SK-N-SH treated with all-trans-retinoic acid at 6 μM for 48 hours (cell line): ENCODE data around the gene MAST3.

Experiments
- ARNTL ChIP-seq: fragments of 450-650 bp; formaldehyde crosslinking; IDR thresholded peaks from 2 replicates; pipeline ENCODE4 v1.5.0; 2020; ENCODE audit warnings: low read depth, mild to moderate bottlenecking, moderate library complexity, borderline replicate concordance
- CSRNP3 ChIP-seq: fragments of 250-450 bp; sonication (Bioruptor Pico); IDR thresholded peaks from 2 replicates; pipeline ENCODE4 v1.5.1; 2021; ENCODE audit warnings: mild to moderate bottlenecking, moderate library complexity
- ESRRG ChIP-seq: fragments of 250-450 bp; sonication (Bioruptor Pico); IDR thresholded peaks from 2 replicates; pipeline ENCODE4 v1.6.1; 2021; ENCODE audit warnings: mild to moderate bottlenecking
- PATZ1 ChIP-seq: fragments of 250-450 bp; sonication (Bioruptor Pico); IDR thresholded peaks from 2 replicates; pipeline ENCODE4 v1.8.0; 2020; ENCODE audit warnings: mild to moderate bottlenecking, moderate library complexity, borderline replicate concordance
- SNAI2 ChIP-seq: fragments of 250-450 bp; sonication (Bioruptor Pico); IDR thresholded peaks from 2 replicates; pipeline ENCODE4 v1.5.0; 2020; ENCODE audit warnings: mild to moderate bottlenecking, moderate library complexity
- ZC3H10 ChIP-seq: fragments of 250-450 bp; sonication (Bioruptor Pico); IDR thresholded peaks from 2 replicates; pipeline ENCODE4 v1.5.1; 2021; ENCODE audit warnings: mild to moderate bottlenecking, moderate library complexity
- ZFP3 ChIP-seq: fragments of 250-450 bp; sonication (Bioruptor Pico); IDR thresholded peaks from 2 replicates; pipeline ENCODE4 v1.5.0; 2020; ENCODE audit warnings: mild to moderate bottlenecking, moderate library complexity
- ZNF70 ChIP-seq: fragments of 450-650 bp; formaldehyde crosslinking; IDR thresholded peaks from 2 replicates; pipeline ENCODE4 v1.5.0; 2020; ENCODE audit warnings: mild to moderate bottlenecking, moderate library complexity
- ZNF8 ChIP-seq: fragments of 450-650 bp; formaldehyde crosslinking; IDR thresholded peaks from 2 replicates; pipeline ENCODE4 v1.5.0; 2020; ENCODE audit warnings: mild to moderate bottlenecking, moderate library complexity

GRCh38 chr19:18119717-18120105, 22.1 kb downstream of the MAST3 start:
- no peak for TF ChIP-seq SNAI2 (CRISPR knock-in tag)
- no peak for TF ChIP-seq ZC3H10 (CRISPR knock-in tag)
- TF ChIP-seq ARNTL (CRISPR knock-in tag) = no peak
- no peak for TF ChIP-seq PATZ1
- TF ChIP-seq ESRRG = no peak
- no peak for TF ChIP-seq CSRNP3 (CRISPR knock-in tag)
- TF ChIP-seq ZNF70 (CRISPR knock-in tag) = no peak
- no peak for TF ChIP-seq ZNF8 (CRISPR knock-in tag)
- no peak for TF ChIP-seq ZFP3 (CRISPR knock-in tag)
